AG04449 (cell line): Measurements from ENCODE around the gene SDHAF3.
"Not testable (repeated sequence)": the region's sequence is repeated elsewhere in the genome, so short reads cannot be mapped to it uniquely, and the experiment has no call there.

Experiments used
- CTCF ChIA-PET: fragments of 350-600 bp; formaldehyde crosslinking; extraction: SDS; loops from one replicate; lab custom pipeline; 2021; ENCODE audit warnings: antibody characterized with exemption; lab: Yijun Ruan, JAX
- POLR2A ChIA-PET: fragments of 400-600, 350-600 bp; formaldehyde crosslinking; extraction: SDS; loops from one replicate; lab custom pipeline; 2020; ENCODE audit warnings: antibody characterized with exemption, inconsistent platforms; lab: Yijun Ruan, JAX
- DNase-seq: peaks from one replicate; pipeline ENCODE4 v3.0.0-alpha.2; 2010; ENCODE audit warnings: low read depth, low spot score
- H3K4me3 ChIP-seq: 2 replicates; pipeline ENCODE4 v1.5.1; 2011; ENCODE audit warnings: low read depth, mild to moderate bottlenecking, control low read depth, low read length
- TF ChIP-seq, protein P1 (sequence below): IDR thresholded peaks from one replicate; pipeline ENCODE4 v1.5.1; 2011; ENCODE audit warnings: mild to moderate bottlenecking, moderate library complexity, low read length, control low read depth, inconsistent platforms; ENCODE audit not compliant: insufficient read depth; ENCODE audit errors: missing control alignments

SDHAF3 gene

DNA sequence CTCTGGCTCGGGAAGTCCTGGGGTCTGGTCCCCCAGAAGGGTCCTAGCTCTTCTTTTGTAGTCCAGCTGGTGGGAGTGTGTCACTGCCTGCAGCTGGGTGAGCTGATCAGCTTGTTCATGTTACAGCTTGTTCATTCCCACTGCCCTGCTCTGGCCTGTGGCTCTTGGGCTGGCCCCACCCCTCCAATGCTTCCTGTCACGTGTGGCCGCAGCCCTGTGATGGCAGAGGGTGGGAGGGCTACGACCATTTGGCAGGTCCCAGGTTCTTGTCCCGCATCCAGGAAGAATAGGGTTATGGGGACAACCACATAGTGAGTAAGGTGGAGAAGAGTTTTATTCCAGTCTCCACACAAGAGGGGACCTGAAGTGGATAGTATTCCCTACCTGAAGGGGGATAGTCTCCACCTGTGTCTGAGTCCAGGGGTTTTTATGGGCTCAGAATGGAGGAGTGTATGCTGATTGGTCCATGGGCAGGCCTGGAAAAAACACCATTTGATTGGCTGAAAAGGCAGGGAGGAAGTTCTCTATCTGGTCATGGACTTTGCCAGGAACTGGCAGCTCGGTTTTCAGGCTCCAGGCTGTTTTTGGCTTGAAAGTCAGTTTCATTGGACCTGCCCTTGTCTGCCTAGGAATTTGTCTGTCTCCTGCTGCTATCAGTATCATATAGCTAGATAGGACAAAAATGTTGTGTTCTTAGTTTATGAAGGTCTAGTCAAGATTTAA lies 13.1 kb downstream of the SDHAF3 start:
- no peak for DNase-seq
- CTCF ChIA-PET = no interaction called here
- TF ChIP-seq, protein P1, sequence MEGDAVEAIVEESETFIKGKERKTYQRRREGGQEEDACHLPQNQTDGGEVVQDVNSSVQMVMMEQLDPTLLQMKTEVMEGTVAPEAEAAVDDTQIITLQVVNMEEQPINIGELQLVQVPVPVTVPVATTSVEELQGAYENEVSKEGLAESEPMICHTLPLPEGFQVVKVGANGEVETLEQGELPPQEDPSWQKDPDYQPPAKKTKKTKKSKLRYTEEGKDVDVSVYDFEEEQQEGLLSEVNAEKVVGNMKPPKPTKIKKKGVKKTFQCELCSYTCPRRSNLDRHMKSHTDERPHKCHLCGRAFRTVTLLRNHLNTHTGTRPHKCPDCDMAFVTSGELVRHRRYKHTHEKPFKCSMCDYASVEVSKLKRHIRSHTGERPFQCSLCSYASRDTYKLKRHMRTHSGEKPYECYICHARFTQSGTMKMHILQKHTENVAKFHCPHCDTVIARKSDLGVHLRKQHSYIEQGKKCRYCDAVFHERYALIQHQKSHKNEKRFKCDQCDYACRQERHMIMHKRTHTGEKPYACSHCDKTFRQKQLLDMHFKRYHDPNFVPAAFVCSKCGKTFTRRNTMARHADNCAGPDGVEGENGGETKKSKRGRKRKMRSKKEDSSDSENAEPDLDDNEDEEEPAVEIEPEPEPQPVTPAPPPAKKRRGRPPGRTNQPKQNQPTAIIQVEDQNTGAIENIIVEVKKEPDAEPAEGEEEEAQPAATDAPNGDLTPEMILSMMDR = no peak
- POLR2A ChIA-PET = no interaction called here
- H3K4me3 ChIP-seq = no peak overlapping the region

DNA sequence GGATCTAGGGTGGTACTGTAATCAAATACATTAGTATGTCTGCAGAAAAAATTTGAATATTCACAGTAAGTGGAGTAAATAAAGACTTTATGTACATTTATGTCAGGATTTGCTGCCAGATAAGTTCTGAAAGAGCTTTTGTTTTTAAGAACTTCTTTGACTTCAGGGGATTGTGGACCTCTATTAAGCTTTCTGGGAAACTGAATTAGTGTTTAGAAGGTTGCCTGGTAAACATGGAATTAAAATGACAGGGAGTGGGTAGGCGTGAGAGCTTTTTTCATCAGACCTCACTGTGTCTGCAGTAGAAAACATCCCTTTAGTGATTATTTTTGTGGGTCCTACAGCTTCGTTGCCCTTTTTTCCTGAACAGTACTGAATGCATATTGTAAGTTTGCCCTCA lies 15.7 kb downstream of the SDHAF3 start:
- TF ChIP-seq, protein P1 = no peak
- ChIA-PET POLR2A (no interaction called here), CTCF (interaction anchor here (1.1 to 2.3 kb wide), 4 partner anchors 12 to 703 kb away, joined by 3 to 7 read pairs (median 4); no protein-coding TSS in a partner anchor)
- no peak overlapping the region for H3K4me3 ChIP-seq
- DNase-seq = no peak

DNA sequence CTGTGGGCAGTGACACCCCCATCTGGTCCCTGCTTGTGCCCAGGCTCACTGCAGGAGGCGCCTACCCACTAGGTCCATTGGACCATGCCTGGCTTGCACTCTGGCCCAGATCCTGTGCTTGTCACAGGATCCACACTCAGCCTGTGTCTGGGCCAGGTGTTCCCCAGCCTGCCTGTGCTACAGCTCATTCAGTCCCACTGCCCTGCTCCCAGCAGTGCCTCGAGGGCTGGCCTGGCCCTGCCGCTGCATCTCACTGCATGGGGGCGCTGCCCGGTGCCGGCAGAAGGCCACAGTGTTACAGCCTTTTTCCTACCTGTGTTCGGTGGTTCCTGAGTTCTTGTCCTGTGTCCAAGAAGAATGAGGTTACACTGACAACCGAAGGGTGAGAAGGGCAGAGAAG lies 21.3 kb downstream of the SDHAF3 start:
- POLR2A ChIA-PET = no interaction called here
- no peak for DNase-seq
- no peak overlapping the region for H3K4me3 ChIP-seq
- TF ChIP-seq, protein P1 = no peak
- CTCF ChIA-PET = no interaction called here

DNA sequence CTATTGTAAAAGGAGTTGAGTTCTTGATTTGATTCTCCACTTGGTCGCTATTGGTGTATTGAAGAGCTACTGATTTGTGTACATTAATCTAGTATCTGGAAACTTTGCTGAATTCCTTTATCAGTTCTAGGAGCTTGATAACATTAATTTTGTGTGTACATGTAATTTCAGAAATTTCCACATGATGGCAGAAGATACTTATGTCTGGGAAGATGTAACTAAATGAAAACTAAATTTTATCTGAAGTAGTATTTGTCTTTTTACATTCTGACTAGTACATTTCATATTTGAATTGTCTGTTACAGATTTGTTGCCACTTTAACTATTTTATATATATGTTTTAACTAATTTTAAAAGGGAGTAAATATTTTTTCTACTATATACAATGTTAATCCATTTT lies 27.6 kb downstream of the SDHAF3 start:
- DNase-seq = no peak
- ChIA-PET CTCF (interaction anchor here (1.0 to 4.8 kb wide), 10 partner anchors 12 to 702 kb away, joined by 3 to 37 read pairs (median 6); partner anchors contain the start of gene SDHAF3), POLR2A (no interaction called here)
- H3K4me3 ChIP-seq = no peak overlapping the region
- TF ChIP-seq, protein P1 = peak; percentile 22

DNA sequence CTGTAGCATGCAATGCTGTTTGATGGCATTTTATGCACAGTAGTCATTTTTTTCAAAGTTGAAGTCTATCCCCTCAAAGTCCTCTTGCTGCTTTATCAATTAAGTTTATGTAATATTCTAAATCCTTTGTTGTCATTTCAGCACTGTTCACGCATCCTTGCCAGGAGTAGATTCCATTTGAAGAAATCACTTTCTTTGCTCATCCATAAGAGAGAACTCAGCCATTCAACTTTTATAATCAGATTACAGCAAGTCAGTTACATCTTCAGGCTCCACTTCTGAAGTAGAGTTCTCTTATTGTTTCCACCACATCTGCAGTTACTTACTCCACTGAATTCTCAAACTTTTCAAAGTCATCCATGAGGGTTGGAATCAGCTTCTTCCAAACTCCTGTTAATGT lies 32.3 kb downstream of the SDHAF3 start:
- TF ChIP-seq, protein P1 = no peak
- ChIA-PET POLR2A (no interaction called here), CTCF (interaction anchor here (4.5 kb wide), 1 partner anchor 686 kb away, joined by 24 read pairs; no protein-coding TSS in a partner anchor)
- H3K4me3 ChIP-seq = no peak overlapping the region
- DNase-seq = no peak

DNA sequence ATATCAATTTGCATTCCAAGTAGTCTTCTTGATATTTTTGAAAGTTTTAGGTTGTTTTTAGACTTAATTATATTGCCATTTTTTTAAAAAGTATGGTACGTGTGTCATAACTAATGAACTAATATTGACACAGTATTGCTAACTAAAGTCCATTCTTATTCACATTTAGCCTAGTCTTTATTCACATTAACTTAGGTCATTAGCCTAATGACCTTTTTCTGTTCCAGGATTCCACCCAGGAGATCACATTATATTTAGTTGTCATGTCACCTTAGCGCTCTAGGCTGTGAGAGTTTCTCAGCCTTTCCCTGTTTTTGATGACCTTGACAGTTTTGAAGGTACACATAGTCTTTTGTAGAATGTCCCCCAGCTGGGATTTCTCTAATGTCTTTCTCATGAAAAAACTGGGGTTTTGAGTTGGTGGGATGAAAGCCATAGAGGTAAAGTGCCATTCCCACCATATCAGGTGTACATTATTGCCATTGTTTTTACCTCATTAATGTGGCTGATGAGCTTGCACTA lies 38.5 kb downstream of the SDHAF3 start:
- ChIA-PET POLR2A (no interaction called here), CTCF (interaction anchor here (1.5 kb wide), 1 partner anchor 689 kb away, joined by 7 read pairs; no protein-coding TSS in a partner anchor)
- TF ChIP-seq, protein P1 = no peak
- DNase-seq = no peak
- H3K4me3 ChIP-seq = no peak overlapping the region

DNA sequence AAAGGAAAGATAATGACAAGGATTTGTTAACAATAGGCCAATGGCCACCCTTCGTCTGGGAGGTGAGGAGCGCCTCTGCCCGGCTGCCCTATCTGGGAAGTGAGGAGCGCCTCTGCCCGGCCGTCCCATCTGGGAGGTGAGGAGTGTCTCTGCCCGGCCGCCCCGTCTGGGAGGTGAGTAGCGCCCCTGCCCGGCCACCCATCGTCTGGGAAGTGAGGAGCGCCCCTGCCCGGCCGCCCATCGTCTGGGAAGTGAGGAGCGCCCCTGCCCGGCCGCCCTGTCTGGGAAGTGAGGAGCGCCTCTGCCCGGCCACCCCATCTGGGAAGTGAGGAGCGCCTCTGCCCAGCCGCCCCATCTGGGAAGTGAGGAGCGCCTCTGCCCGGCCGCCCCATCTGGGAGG lies 42.5 kb downstream of the SDHAF3 start:
- H3K4me3 ChIP-seq, DNase-seq, POLR2A ChIA-PET, CTCF ChIA-PET: not testable (repeated sequence)

DNA sequence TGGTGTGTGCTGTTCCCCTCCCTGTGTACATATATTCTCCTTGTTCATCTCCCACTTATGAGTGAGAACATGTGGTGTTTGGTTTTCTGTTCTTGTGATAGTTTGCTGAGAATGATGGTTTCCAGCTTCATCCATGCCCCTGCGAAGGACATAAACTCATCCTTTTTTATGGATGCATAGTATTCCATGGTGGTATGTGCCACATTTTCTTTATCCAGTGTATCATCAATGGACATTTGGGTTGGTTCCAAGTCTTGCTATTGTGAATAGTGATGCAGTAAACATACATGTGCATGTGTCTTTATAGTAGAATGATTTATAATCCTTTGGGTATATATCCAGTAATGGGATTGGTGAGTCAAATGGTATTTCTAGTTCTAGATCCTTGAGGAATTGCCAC lies 44.1 kb downstream of the SDHAF3 start:
- CTCF ChIA-PET = interaction anchor here (1.0 kb wide), 1 partner anchor 11 kb away, joined by 3 read pairs; no protein-coding TSS in a partner anchor
- POLR2A ChIA-PET, H3K4me3 ChIP-seq, DNase-seq: not testable (repeated sequence)
